Duodenal mucosa (tissue), 2 donors: ENCODE measurements around the gene UBP1.

Experiments
- H3K27ac ChIP-seq: one replicate; pipeline ENCODE4 v1.7.0; 2013; ENCODE audit warnings: low read depth, low read length
- H3K27me3 ChIP-seq, 2 donors: one replicate each; pipeline ENCODE4 v1.7.0; 2013; ENCODE audit warnings: low read length in 2 of 2, control low read depth in 1 of 2; ENCODE audit not compliant: insufficient read depth in 2 of 2, control insufficient read depth in 1 of 2
- H3K36me3 ChIP-seq, 2 donors: one replicate each; pipeline ENCODE4 v1.7.0; 2013; ENCODE audit warnings: low read length in 2 of 2, control low read depth in 1 of 2; ENCODE audit not compliant: insufficient read depth in 2 of 2, control insufficient read depth in 1 of 2
- H3K4me1 ChIP-seq, 2 donors: one replicate each; pipeline ENCODE4 v1.7.0; 2013; ENCODE audit warnings: low read length in 2 of 2, control low read depth in 1 of 2; ENCODE audit not compliant: insufficient read depth in 2 of 2, control insufficient read depth in 1 of 2
- H3K4me3 ChIP-seq, 2 donors: one replicate each; pipeline ENCODE4 v1.7.0; 2013; ENCODE audit warnings: low read length in 2 of 2, low read depth in 1 of 2
- H3K9ac ChIP-seq, 2 donors: one replicate each; pipeline ENCODE4 v1.7.0; 2013; ENCODE audit warnings: low read length in 2 of 2, low read depth in 1 of 2
- H3K9me3 ChIP-seq, 2 donors: one replicate each; pipeline ENCODE4 v1.7.0; 2013; ENCODE audit warnings: low read length in 2 of 2, control low read depth in 1 of 2; ENCODE audit not compliant: control insufficient read depth in 1 of 2

Gene UBP1

DNA sequence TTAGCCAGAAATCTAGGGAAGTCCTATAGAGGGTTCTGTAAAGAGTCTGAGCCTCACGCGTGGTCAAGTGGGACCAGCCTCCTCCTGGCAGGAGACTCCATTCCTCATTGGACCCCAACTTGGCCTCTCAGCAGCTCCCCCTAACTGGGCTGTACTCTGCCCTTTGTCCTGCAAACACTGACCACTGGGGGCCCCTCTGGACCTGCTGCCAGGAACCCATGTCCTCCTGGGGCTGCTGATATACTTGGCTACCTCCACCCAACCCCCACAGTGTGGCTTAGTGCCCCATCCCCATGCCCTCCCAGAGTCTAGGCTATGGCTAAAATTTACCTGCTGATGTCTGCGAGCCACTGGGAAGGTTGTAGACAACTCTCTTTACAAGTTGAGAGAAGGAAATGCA lies 62.7 kb downstream of the UBP1 start:
- no peak overlapping the region for H3K9ac ChIP-seq
- H3K4me3 ChIP-seq: no peak overlapping the region
- peaks cover 0 to 2% of the 10 kb centered on the region in 2 donors for H3K36me3 ChIP-seq
- H3K27me3 ChIP-seq: no peaks in the 10 kb centered on the region
- H3K4me1 ChIP-seq: peaks cover 0 to 3% of the 10 kb centered on the region in 2 donors
- no peak overlapping the region for H3K27ac ChIP-seq
- no peaks in the 10 kb centered on the region for H3K9me3 ChIP-seq

DNA sequence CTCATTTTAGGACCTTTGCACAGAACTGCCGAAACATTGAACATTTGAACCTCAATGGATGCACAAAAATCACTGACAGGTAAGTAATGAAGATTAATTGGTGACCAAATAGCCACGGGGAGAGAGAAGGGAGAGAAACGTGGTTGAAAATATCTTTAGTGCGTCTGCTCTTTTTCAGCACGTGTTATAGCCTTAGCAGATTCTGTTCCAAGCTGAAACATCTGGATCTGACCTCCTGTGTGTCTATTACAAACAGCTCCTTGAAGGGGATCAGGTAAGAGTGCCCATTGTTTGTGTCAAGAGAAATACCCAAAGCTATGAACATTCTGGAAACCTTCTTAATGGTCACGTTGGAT lies 67.1 kb downstream of the UBP1 start:
- no peak overlapping the region for H3K27ac ChIP-seq
- no peak overlapping the region for H3K4me3 ChIP-seq
- H3K27me3 ChIP-seq: no peaks in the 10 kb centered on the region
- H3K9ac ChIP-seq: no peak overlapping the region
- H3K4me1 ChIP-seq: peaks cover 0 to 4% of the 10 kb centered on the region in 2 donors
- peaks cover 0 to 2% of the 10 kb centered on the region in 2 donors for H3K36me3 ChIP-seq
- no peaks in the 10 kb centered on the region for H3K9me3 ChIP-seq

- no peak overlapping the region for H3K9ac ChIP-seq
- peaks cover 0 to 4% of the 10 kb centered on the region in 2 donors for H3K4me1 ChIP-seq
- H3K27me3 ChIP-seq: no peaks in the 10 kb centered on the region
- H3K36me3 ChIP-seq: peaks cover 0 to 2% of the 10 kb centered on the region in 2 donors
- H3K4me3 ChIP-seq: peak overlapping the region in 1 of 2 donors; percentile 13
- no peak overlapping the region for H3K27ac ChIP-seq
- H3K9me3 ChIP-seq: no peaks in the 10 kb centered on the region
These were observed 67.8 kb downstream of the UBP1 start for GRCh38 chr3:33372218-33373081.

GRCh38 chr3:33364531-33365128 lies 75.6 kb downstream of the UBP1 start:
- Histone ChIP-seq H3K4me1 (peaks cover 0 to 8% of the 10 kb centered on the region in 2 donors), H3K4me3 (no peak overlapping the region), H3K9ac (no peak overlapping the region), H3K36me3 (no peaks in the 10 kb centered on the region), H3K27me3 (no peaks in the 10 kb centered on the region), H3K9me3 (no peaks in the 10 kb centered on the region), H3K27ac (no peak overlapping the region)

GRCh38 chr3:33364060-33364459 lies 76.1 kb downstream of the UBP1 start:
- no peaks in the 10 kb centered on the region for H3K9me3 ChIP-seq
- no peak overlapping the region for H3K27ac ChIP-seq
- H3K9ac ChIP-seq: no peak overlapping the region
- H3K27me3 ChIP-seq: no peaks in the 10 kb centered on the region
- H3K4me1 ChIP-seq: peaks cover 0 to 8% of the 10 kb centered on the region in 2 donors
- H3K4me3 ChIP-seq: no peak overlapping the region
- H3K36me3 ChIP-seq: no peaks in the 10 kb centered on the region

GRCh38 chr3:33363113-33363800 lies 76.9 kb downstream of the UBP1 start:
- no peak overlapping the region for H3K27ac ChIP-seq

DNA sequence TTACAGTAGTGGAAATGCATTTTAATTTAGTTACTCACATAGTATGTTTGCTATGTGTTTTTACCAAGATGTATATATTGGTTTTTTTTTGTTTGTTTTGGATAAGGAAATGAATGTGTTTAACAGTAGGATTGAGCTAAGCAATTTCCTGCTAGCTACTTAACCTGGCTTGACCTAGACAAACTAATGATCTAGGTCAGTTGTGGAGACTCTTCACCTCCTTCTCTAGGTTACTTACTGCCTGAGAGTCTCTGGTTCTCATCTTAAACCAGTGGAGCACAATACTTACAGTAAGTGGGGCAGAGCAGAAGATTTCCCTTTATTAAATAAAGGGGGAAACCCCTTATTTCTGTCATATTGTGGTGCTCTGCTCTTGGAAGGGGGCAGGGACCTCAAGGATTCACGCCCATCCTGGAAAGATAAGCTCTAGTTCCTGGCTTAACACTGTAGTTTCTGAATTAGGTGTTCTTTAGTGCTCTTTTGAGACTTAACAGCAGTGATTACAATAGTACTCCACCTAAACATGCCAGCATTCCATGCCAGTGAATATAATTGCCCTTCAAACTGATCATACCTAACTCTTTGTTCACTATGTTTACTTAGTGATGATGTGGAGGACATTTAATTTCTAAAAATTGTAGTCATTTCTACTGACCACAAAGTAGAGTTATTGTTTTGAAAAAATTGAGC lies 79.9 kb downstream of the UBP1 start:
- no peak overlapping the region for H3K27ac ChIP-seq
- no peaks in the 10 kb centered on the region for H3K9me3 ChIP-seq
- no peak overlapping the region for H3K9ac ChIP-seq
- H3K27me3 ChIP-seq: no peaks in the 10 kb centered on the region
- H3K36me3 ChIP-seq: no peaks in the 10 kb centered on the region
- H3K4me1 ChIP-seq: peaks cover 3 to 13% of the 10 kb centered on the region in 2 donors
- H3K4me3 ChIP-seq: no peak overlapping the region

More at GRCh38 chr3:33363113-33363800, 76.9 kb downstream of the UBP1 start:
- Histone ChIP-seq H3K9me3 (no peaks in the 10 kb centered on the region), H3K36me3 (no peaks in the 10 kb centered on the region), H3K4me1 (peaks cover 0 to 8% of the 10 kb centered on the region in 2 donors), H3K9ac (no peak overlapping the region), H3K4me3 (no peak overlapping the region), H3K27me3 (no peaks in the 10 kb centered on the region)

DNA sequence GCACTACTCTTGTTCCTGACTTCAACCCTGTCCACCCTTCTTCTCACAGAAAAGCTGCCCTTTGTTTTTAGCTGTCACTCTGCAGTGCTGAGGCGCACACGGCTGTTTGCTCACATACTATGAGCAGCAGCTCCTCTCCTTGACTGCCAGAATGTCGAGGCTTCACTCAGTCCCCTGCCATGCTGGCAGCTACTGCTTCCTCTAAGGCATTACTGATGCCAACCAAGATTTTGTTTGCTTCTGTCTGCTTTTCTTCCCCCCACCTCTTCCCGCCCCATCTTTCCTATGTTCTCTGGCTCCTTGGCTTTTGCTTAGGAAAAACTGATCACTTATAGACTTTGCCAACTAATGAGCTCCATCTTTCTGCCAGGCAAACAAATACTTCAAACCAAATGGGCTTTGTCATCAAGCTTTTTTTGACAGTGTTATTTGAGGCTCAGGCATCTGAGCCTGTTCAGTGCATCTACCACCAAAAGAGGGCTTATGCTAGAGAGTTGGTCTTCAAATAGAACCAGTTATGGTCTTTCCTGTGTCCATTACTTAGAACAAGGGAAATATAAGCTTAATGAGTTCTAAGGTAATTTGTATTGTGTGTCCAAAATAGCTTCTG lies 81.9 kb downstream of the UBP1 start:
- Histone ChIP-seq H3K9me3 (no peaks in the 10 kb centered on the region), H3K27ac (no peak overlapping the region), H3K4me3 (no peak overlapping the region), H3K36me3 (no peaks in the 10 kb centered on the region), H3K27me3 (no peaks in the 10 kb centered on the region), H3K9ac (no peak overlapping the region), H3K4me1 (peaks cover 8 to 19% of the 10 kb centered on the region in 2 donors)

- Histone ChIP-seq H3K9me3 (no peaks in the 10 kb centered on the region), H3K4me3 (peak overlapping the region; percentile 49 to 58), H3K9ac (no peak overlapping the region), H3K27ac (no peak overlapping the region), H3K27me3 (no peaks in the 10 kb centered on the region), H3K36me3 (no peaks in the 10 kb centered on the region), H3K4me1 (peaks cover 8 to 19% of the 10 kb centered on the region in 2 donors)
These were observed 84.6 kb downstream of the UBP1 start for GRCh38 chr3:33355611-33356010.
